Bronchial epithelial cell (primary cell): ENCODE data around the gene CA5A. TPM values are rescaled to one million over a fixed set of nuclear protein-coding genes. Genes with fewer than 3 reads are reported as not detected.

Experiments
- DNase-seq: peaks from one replicate; pipeline ENCODE4 v3.0.0-alpha.2; 2010; ENCODE audit warnings: low read depth
- FAIRE-seq: peaks from 2 replicates; lab custom pipeline; 2011; peaks lifted over from hg19 to GRCh38; lab: Jason Lieb, UNC
- H3K27me3 ChIP-seq: 2 replicates; pipeline ENCODE4 v1.5.1; 2011; ENCODE audit warnings: low read length; ENCODE audit not compliant: control insufficient read depth, insufficient read depth
- H3K36me3 ChIP-seq: 2 replicates; pipeline ENCODE4 v1.5.1; 2011; ENCODE audit warnings: low read length; ENCODE audit not compliant: control insufficient read depth, insufficient read depth
- H3K4me3 ChIP-seq: 2 replicates; pipeline ENCODE4 v1.5.1; 2011; ENCODE audit warnings: mild to moderate bottlenecking, low read depth, low read length, control low read depth
- CTCF ChIP-seq: IDR thresholded peaks from 2 replicates; pipeline ENCODE4 v1.5.1; 2011; ENCODE audit warnings: mild to moderate bottlenecking, moderate library complexity, low read length, control low read depth, inconsistent platforms; ENCODE audit not compliant: insufficient read depth, severe bottlenecking
- total RNA-seq: library from RNA; depleted of rRNA; stranded (reverse); fragments of >200 nt; gene quantifications from 2 replicates; pipeline ENCODE4 v1.2.1, GENCODE V29; 2014

Gene CA5A
- total RNA-seq, 1 donor from 2014 or later: not detected

GRCh38 chr16:87954361-87954760, 18.0 kb upstream of the CA5A start:
- no peak for TF ChIP-seq CTCF
- FAIRE-seq (no peak), DNase-seq (no peak)
- H3K27me3 ChIP-seq: no peaks in the 10 kb centered on the region
- H3K4me3 ChIP-seq: no peak overlapping the region
- no peaks in the 10 kb centered on the region for H3K36me3 ChIP-seq

- Histone ChIP-seq H3K27me3 (no peaks in the 10 kb centered on the region), H3K36me3 (no peaks in the 10 kb centered on the region), H3K4me3 (no peak overlapping the region)
- FAIRE-seq: no peak
- no peak for TF ChIP-seq CTCF
- DNase-seq: no peak
These were observed 17.2 kb upstream of the CA5A start for GRCh38 chr16:87953308-87954215.

- H3K27me3 ChIP-seq: no peaks in the 10 kb centered on the region
- no peak overlapping the region for H3K4me3 ChIP-seq
- no peak for FAIRE-seq
- no peaks in the 10 kb centered on the region for H3K36me3 ChIP-seq
- no peak for TF ChIP-seq CTCF
- no peak for DNase-seq
These were observed 16.4 kb upstream of the CA5A start for GRCh38 chr16:87952751-87953150.

- DNase-seq: no peak
- no peak for FAIRE-seq
- peak overlapping the region; percentile 77 for H3K4me3 ChIP-seq
- no peaks in the 10 kb centered on the region for H3K27me3 ChIP-seq
- no peak for TF ChIP-seq CTCF
- H3K36me3 ChIP-seq: no peaks in the 10 kb centered on the region
These were observed 15.5 kb upstream of the CA5A start for GRCh38 chr16:87951552-87952538.

GRCh38 chr16:87950765-87951551, 14.6 kb upstream of the CA5A start, which contains the start of gene BANP:
TSS of gene BANP (plus strand) at chr16:87951434. CDS start at chr16:87975116, 23,682 bp downstream.
- peak; percentile 95 for DNase-seq
- TF ChIP-seq CTCF: peak; percentile 35
- Histone ChIP-seq H3K36me3 (no peaks in the 10 kb centered on the region), H3K27me3 (no peaks in the 10 kb centered on the region), H3K4me3 (peak within 1 kb of the TSS; percentile 77)
- no peak for FAIRE-seq
